Lower leg skin (tissue), 3 donors: ENCODE data around the gene MBD5.

Source experiments
- POLR2A ChIP-seq, 2 donors: fragments of 450-650 bp; IDR thresholded peaks; one replicate each; pipeline ENCODE4 v1.6.1; 2016 to 2017; ENCODE audit warnings: antibody characterized with exemption in 2 of 2, mild to moderate bottlenecking in 1 of 2, moderate library complexity in 1 of 2
- TF ChIP-seq, protein P1 (sequence below), 3 donors: fragments of 450-650 bp; IDR thresholded peaks; one replicate each; pipeline ENCODE4 v1.5.1; 2016; ENCODE audit warnings: antibody characterized with exemption in 3 of 3, mild to moderate bottlenecking in 3 of 3, moderate library complexity in 2 of 3

DNA sequence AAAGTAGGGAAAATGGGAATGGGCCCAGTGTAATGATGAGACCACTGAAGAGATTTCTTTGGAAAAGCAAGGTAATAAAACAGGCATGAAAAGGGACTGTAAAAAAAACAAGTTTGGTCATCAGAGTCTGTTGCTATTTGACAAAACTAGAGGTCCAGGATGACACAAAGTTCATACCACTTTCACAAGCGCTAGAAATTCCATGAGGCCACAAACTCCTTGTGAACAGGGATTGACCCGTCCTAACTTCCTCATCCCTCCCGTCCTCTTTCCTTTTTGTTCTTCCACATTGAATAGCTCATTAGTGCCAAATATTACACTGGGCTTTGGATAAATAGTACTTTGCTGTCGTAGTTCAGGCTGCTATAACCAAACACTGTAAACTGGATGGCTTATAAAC is 434.9 kb downstream of the MBD5 start:
- TF ChIP-seq, protein P1, sequence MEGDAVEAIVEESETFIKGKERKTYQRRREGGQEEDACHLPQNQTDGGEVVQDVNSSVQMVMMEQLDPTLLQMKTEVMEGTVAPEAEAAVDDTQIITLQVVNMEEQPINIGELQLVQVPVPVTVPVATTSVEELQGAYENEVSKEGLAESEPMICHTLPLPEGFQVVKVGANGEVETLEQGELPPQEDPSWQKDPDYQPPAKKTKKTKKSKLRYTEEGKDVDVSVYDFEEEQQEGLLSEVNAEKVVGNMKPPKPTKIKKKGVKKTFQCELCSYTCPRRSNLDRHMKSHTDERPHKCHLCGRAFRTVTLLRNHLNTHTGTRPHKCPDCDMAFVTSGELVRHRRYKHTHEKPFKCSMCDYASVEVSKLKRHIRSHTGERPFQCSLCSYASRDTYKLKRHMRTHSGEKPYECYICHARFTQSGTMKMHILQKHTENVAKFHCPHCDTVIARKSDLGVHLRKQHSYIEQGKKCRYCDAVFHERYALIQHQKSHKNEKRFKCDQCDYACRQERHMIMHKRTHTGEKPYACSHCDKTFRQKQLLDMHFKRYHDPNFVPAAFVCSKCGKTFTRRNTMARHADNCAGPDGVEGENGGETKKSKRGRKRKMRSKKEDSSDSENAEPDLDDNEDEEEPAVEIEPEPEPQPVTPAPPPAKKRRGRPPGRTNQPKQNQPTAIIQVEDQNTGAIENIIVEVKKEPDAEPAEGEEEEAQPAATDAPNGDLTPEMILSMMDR (IDR thresholded peaks at IDR 0.05): no peak
- no peak for TF ChIP-seq POLR2A (IDR thresholded peaks at IDR 0.05)
